ENCODE results near the gene PDZD7. TPM values are rescaled to one million over a fixed set of nuclear protein-coding genes. Genes with fewer than 3 reads are reported as not detected.

Gene PDZD7
- total RNA-seq, 1 experiment from 2014 or later, result 6.1 TPM

DNA sequence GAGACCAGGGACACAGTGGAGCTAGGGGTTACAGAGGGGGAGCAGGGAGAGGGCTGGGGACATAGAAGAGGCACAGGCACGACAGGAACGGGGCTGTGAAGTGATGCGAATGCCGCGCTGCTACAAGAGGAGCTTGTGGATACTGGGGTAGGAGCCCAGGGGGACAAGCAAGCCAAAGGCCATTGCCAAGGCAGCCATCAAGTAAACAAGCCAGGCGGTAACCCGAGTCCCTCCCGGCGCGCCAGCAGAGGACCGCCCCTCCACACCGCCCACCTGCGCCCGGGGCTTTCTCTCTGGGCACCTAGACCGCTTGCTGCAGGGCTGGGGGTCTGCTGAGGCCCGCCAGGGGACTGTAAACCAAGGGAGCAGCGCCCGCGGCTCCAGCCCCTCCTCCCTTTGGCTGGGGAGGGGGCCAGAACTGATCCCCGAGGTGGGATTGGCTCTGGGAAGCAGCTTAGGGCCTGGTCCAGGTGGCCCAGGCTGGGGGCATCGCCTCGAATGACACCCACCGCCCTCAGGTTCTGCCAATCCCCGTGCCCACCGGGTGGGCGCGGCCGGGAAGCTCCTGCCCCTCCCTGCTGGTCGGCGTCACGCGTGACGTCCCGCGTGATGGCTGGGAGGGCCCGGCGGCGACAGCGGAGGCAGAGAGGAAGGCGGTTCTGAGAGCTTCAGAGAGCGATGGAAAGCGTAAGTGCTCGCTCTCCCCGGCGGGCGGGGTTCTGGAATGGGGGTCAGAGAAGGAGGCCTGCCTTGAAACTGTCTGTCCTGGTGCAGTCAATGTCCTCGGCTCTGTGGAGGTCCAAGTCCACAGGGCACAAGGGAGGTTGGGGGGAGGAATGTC lies 1.1 kb upstream of the PDZD7 start:
- Histone ChIP-seq H3K79me2 (ENCODE audit: insufficient read depth, low read length) (peaks cover 12% of the 10 kb centered on the region), H3K9me3 (ENCODE audit: control insufficient read depth in 1 of 2, insufficient read depth in 1 of 2, low read depth in 1 of 2, low read length in 2 of 2) (no peaks in the 10 kb centered on the region), H3K36me3 (ENCODE audit: control insufficient read depth in 1 of 2, insufficient read depth in 2 of 2, low read length in 2 of 2) (peaks cover 19 to 25% of the 10 kb centered on the region in 2 experiments), H3K4me1 (ENCODE audit: control insufficient read depth in 1 of 2, insufficient read depth in 2 of 2, low read length in 2 of 2) (peaks cover 28 to 50% of the 10 kb centered on the region in 2 experiments), H3K27ac (ENCODE audit: low read depth, low read length) (peak overlapping the region; percentile 81), H2AFZ (ENCODE audit: low read depth, low read length, poor library complexity, severe bottlenecking) (no peak overlapping the region), H4K20me1 (ENCODE audit: insufficient read depth) (no peaks in the 10 kb centered on the region), H3K4me3 (replicated peaks in 1 of 2; ENCODE audit: low read depth in 1 of 2, low read length in 2 of 2) (peak overlapping the region; percentile 67 to 87), H3K4me2 (ENCODE audit: low read length) (peak overlapping the region; percentile 96), H3K9me2 (ENCODE audit: insufficient read depth) (no peaks in the 10 kb centered on the region), H3K9ac (ENCODE audit: low read length) (peak overlapping the region; percentile 87), H3K27me3 (ENCODE audit: insufficient read depth, low read length) (no peaks in the 10 kb centered on the region)
- no TSS peak for BruUV-seq (replicated peaks)
- TF ChIP-seq SP1 (IDR thresholded peaks at IDR 0.05; ENCODE audit: low read depth), result no peak
- peak; percentile 35; the same call in 1 of the 2 replicates for TF ChIP-seq ZFX (IDR thresholded peaks at IDR 0.05)
- no peak for TF ChIP-seq EZH2phosphoT487 (IDR thresholded peaks at IDR 0.05; ENCODE audit: borderline replicate concordance)
- TF ChIP-seq YY1 (IDR thresholded peaks at IDR 0.05; ENCODE audit: extremely low read depth, insufficient replicate concordance, low read depth, low read length), result peak; percentile 16
- peak; percentile 40 for TF ChIP-seq POLR2A (IDR thresholded peaks at IDR 0.05; ENCODE audit: borderline replicate concordance, extremely low read depth, insufficient read depth, insufficient read length)
- ChIA-PET RAD21 (ENCODE audit: low non-redundant PET in 1 of 2, low total read pairs in 2 of 2, uncharacterized antibody in 2 of 2, unreplicated experiment in 2 of 2) (no interaction called here), POLR2A (interaction anchor here (0.6 to 2.0 kb wide), 8 partner anchors 11 to 659 kb away, joined by 3 to 8 read pairs (median 4); no protein-coding TSS in a partner anchor), CTCF (interaction anchor here (1.2 to 5.8 kb wide), 10 partner anchors 10 to 110 kb away, joined by 5 to 71 read pairs (median 9); partner anchors contain the start of gene KAZALD1)
- ATAC-seq (peak; percentile 39), DNase-seq (ENCODE audit: low read depth, low spot score) (no peak)
- intact Hi-C loops (cut with micrococcal nuclease), result no loop called here

DNA sequence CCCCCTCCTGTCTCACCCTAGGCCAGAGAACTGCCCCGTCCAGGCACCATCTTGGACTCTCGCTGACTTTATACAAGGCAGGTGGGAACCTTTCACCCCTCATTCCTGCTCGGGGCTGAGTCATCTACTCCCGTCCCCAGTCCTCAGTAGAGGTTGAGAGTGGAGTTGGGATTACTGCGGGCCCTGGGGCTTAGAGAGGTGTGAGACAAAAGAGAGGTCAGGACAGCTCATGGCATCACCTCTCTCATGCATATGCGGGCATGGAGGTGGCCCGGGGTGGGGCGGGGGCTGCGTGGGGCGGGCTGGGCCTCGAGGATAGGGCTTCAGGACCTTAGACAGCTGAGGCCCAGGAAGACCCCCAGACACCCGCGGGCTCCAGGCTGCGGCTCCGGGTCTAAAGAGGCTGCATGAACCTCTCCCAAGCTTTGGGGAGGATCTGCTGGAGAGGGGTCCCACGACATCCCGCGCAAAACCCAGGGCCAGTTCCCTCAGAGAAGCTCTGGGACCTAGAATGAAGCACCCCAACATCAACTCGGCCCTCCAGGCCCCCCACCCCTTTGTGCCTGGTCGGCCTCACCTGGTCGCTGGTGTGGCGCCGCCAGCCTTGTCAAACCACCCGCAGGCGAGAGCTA lies 317 bp downstream of the PDZD7 start:
- no peak overlapping the region; the same call in 1 of the 2 replicates for H3K27ac ChIP-seq (ENCODE audit: low read depth, low read length)
- peak overlapping the region; percentile 87 for H3K9ac ChIP-seq (ENCODE audit: low read length)
- DNase-seq (ENCODE audit: low read depth, low spot score), result no peak
- no TSS peak for BruUV-seq (replicated peaks)
- RAD21 ChIA-PET (ENCODE audit: low non-redundant PET in 1 of 2, low total read pairs in 2 of 2, uncharacterized antibody in 2 of 2, unreplicated experiment in 2 of 2), result interaction anchor here in 1 of 2 experiments (1.3 kb wide), 1 partner anchor 16 kb away, joined by 5 read pairs; no protein-coding TSS in a partner anchor
- POLR2A ChIA-PET, result interaction anchor here (0.9 to 2.0 kb wide), 10 partner anchors 10 to 112 kb away, joined by 3 to 12 read pairs (median 4); no protein-coding TSS in a partner anchor
- peak overlapping the region; percentile 67 to 87 for H3K4me3 ChIP-seq (replicated peaks in 1 of 2; ENCODE audit: low read depth in 1 of 2, low read length in 2 of 2)
- H3K9me3 ChIP-seq (ENCODE audit: control insufficient read depth in 1 of 2, insufficient read depth in 1 of 2, low read depth in 1 of 2, low read length in 2 of 2), result no peaks in the 10 kb centered on the region
- H3K36me3 ChIP-seq (ENCODE audit: control insufficient read depth in 1 of 2, insufficient read depth in 2 of 2, low read length in 2 of 2), result peaks cover 6 to 11% of the 10 kb centered on the region in 2 experiments; a peak in 3 of 4 replicates
- H2AFZ ChIP-seq (ENCODE audit: low read depth, low read length, poor library complexity, severe bottlenecking), result no peak overlapping the region
- no peaks in the 10 kb centered on the region for H3K27me3 ChIP-seq (ENCODE audit: insufficient read depth, low read length)
- H4K20me1 ChIP-seq (ENCODE audit: insufficient read depth), result no peaks in the 10 kb centered on the region
- peak overlapping the region; percentile 96 for H3K4me2 ChIP-seq (ENCODE audit: low read length)
- peaks cover 12% of the 10 kb centered on the region for H3K79me2 ChIP-seq (ENCODE audit: insufficient read depth, low read length)
- peak; percentile 0; the same call in 1 of the 2 replicates for ATAC-seq
- H3K9me2 ChIP-seq (ENCODE audit: insufficient read depth), result no peaks in the 10 kb centered on the region
- intact Hi-C loops (cut with micrococcal nuclease), result no loop called here
- TF ChIP-seq POLR2AphosphoS5 (IDR thresholded peaks at IDR 0.05; ENCODE audit: low read depth, low read length) (peak; percentile 69; the same call in 1 of the 2 replicates), CEBPB (IDR thresholded peaks at IDR 0.05; ENCODE audit: low read depth) (no peak)
- CTCF ChIA-PET, result interaction anchor here (0.6 to 5.8 kb wide), 17 partner anchors 11 to 111 kb away, joined by 3 to 71 read pairs (median 6); partner anchors contain the start of gene KAZALD1
- H3K4me1 ChIP-seq (ENCODE audit: control insufficient read depth in 1 of 2, insufficient read depth in 2 of 2, low read length in 2 of 2), result peaks cover 32 to 56% of the 10 kb centered on the region in 2 experiments
